GM15510 (cell line): ENCODE results near the gene NKAIN2.

Source experiments
- POLR2A ChIP-seq: IDR thresholded peaks from 3 replicates; pipeline ENCODE4 v1.6.1; 2011; ENCODE audit warnings: borderline replicate concordance; ENCODE audit not compliant: insufficient read length; ENCODE audit errors: extremely low read depth

The NKAIN2 gene

GRCh38 chr6:123956492-123957139, 153.0 kb downstream of the NKAIN2 start:
- no peak for TF ChIP-seq POLR2A

- no peak for TF ChIP-seq POLR2A
These were observed 158.8 kb downstream of the NKAIN2 start for GRCh38 chr6:123962508-123962907.

- TF ChIP-seq POLR2A, result no peak
These were observed 162.2 kb downstream of the NKAIN2 start for GRCh38 chr6:123965894-123966293.

GRCh38 chr6:123966618-123967017, 163.0 kb downstream of the NKAIN2 start:
- no peak for TF ChIP-seq POLR2A

GRCh38 chr6:123967905-123968304, 164.2 kb downstream of the NKAIN2 start:
- no peak for TF ChIP-seq POLR2A

- TF ChIP-seq POLR2A, result no peak
These were observed 169.1 kb downstream of the NKAIN2 start for GRCh38 chr6:123972600-123973294.

- TF ChIP-seq POLR2A, result no peak
These were observed 176.6 kb downstream of the NKAIN2 start for GRCh38 chr6:123980311-123980710.

GRCh38 chr6:123986938-123987337, 183.3 kb downstream of the NKAIN2 start:
- no peak for TF ChIP-seq POLR2A

GRCh38 chr6:123990376-123990775, 186.7 kb downstream of the NKAIN2 start:
- TF ChIP-seq POLR2A, result no peak

- TF ChIP-seq POLR2A, result no peak
These were observed 190.5 kb downstream of the NKAIN2 start for GRCh38 chr6:123994168-123994567.

- no peak for TF ChIP-seq POLR2A
These were observed 191.4 kb downstream of the NKAIN2 start for GRCh38 chr6:123994891-123995635.

GRCh38 chr6:123997223-123997622, 193.6 kb downstream of the NKAIN2 start:
- no peak for TF ChIP-seq POLR2A

- TF ChIP-seq POLR2A, result no peak
These were observed 198.9 kb downstream of the NKAIN2 start for GRCh38 chr6:124002377-124003081.

GRCh38 chr6:124007266-124007665, 203.6 kb downstream of the NKAIN2 start:
- no peak for TF ChIP-seq POLR2A
